Measurements from ENCODE around the gene GJC2.

The GJC2 gene

DNA sequence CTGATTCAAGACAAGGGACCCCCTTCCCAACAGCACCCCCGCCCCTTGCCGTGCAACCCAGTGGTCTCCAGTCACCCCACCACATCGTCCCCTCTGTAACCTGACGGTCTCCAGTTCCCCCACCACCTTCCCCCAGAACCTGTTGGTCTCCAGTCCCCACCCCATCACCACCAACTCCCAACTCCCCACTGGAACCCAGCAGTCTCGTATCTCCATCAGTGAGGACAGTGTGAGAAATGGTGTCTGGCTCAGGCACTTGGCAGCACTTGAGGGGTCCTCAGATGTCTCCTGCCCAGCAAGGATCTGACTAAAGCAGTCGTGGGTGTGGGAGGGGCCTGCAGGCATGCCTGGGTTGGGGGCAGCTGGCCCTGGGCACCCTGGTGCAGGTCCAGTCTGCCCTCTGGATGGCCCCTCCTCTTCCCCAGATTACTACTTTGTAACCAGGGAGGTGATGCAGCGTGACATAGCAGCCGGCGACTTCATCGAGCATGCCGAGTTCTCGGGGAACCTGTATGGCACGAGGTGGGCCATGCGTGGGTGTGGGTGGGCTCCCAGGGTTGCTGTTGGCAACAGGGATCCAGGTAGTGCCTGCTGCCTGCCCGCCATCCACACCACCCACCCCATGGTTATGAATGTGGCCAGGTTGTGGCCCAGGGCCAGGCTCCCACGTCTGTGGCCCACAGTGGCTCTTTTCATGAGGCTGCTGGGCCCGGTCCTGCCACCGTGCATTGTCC is 3.1 kb upstream of the GJC2 start:
- DNase-seq, result no peak

DNA sequence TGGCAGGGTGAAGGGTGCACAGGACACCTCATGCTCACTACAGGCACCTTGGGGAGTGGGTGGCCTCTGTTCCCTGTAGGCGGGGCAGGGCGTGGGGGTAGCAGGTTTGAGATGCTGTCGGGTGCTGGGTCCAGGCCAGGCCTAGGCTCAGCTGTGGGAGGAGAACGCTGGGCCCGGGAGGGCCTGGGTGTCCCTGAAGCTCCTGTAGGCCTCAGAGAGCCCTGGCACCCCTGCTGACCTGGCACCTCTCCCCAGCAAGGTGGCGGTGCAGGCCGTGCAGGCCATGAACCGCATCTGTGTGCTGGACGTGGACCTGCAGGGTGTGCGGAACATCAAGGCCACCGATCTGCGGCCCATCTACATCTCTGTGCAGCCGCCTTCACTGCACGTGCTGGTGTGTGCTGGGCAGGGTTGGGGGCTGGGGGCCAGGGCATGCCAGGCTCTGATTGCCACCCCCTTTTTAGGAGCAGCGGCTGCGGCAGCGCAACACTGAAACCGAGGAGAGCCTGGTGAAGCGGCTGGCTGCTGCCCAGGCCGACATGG is 2.5 kb upstream of the GJC2 start:
- no peak for DNase-seq

DNA sequence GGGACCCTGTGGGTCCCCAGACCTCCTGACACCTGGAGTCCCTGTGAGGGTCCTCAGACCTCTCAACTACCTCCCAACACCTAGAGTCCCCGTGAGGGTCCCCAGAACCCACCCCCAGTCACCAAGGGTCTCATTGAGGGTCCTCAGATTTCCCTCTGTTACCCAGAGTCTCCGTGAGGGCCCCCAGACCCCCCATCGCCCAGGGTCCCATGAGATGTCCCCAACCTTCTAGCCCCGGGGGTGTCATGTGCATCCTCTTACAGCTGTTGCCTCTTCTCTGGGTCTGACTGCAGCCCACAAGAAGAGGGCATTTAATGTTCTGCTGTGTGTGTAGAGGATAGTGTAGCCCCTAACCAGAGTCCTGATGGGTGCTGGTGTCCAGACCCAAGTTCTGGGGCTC is 2.0 kb upstream of the GJC2 start:
- DNase-seq, result no peak

DNA sequence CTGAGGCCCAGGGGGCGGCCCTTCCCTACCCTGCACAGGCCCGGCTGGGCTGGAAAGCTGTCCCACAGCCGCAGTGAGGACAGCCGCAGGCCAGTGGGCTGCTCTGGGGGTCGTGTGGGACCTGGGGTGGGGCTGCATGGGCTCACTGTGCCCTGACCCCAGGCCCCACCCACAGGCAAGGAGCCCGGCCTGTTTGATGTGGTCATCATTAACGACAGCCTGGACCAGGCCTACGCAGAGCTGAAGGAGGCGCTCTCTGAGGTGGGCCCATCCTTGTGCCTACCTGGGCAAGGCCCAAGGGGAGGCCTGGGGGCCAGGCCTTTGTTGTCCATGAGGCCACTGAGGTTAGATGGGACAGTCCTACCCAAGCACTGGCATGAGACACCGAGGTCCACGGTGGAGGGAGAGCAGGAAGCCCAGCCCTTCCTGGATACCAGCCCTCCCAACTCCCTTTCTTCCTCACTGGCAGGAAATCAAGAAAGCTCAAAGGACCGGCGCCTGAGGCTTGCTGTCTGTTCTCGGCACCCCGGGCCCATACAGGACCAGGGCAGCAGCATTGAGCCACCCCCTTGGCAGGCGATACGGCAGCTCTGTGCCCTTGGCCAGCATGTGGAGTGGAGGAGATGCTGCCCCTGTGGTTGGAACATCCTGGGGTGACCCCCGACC is 1.4 kb upstream of the GJC2 start:
- no peak for DNase-seq

DNA sequence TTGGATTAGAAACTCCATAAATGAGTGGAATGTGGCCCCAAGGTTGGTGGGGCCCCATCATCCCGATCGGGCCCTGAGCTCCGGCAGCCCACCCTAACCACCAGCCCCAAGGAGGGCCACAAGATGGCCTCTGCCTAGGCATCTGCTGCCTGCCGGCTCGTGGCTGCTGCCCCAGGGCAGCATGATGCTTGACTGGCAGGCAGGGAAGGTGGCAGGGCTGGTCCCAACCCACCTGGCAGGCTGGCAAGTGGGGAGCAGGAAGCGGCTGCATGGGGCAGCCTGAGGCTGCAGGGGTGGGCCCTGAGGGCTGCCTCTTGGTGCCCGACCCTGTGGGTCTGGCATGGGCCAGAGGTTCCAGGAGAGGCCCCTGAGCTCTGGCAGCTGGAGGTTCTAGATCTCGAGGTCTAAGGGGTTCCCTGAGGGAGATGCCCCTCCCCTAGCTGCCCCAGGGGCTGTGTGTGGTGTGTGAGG is 760 bp upstream of the GJC2 start:
- DNase-seq, result no peak

DNA sequence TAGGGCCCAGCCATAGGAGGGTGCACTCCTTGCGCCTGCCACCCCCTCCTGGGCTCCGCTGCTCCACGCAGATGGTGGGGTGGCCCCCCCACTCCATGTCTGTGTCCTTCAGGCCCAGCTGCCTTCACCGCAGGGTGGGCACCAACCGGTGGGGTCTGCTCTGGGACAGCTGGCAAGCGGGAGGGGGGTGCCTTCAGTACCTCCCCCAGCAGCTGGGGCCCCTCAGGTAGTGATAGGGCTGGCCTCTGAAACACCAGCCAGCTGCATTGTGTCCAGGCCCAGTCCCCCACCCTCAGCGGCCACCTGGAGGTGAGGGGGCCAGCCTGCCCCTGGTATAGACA is 360 bp downstream of the GJC2 start:
- no peak for DNase-seq

DNA sequence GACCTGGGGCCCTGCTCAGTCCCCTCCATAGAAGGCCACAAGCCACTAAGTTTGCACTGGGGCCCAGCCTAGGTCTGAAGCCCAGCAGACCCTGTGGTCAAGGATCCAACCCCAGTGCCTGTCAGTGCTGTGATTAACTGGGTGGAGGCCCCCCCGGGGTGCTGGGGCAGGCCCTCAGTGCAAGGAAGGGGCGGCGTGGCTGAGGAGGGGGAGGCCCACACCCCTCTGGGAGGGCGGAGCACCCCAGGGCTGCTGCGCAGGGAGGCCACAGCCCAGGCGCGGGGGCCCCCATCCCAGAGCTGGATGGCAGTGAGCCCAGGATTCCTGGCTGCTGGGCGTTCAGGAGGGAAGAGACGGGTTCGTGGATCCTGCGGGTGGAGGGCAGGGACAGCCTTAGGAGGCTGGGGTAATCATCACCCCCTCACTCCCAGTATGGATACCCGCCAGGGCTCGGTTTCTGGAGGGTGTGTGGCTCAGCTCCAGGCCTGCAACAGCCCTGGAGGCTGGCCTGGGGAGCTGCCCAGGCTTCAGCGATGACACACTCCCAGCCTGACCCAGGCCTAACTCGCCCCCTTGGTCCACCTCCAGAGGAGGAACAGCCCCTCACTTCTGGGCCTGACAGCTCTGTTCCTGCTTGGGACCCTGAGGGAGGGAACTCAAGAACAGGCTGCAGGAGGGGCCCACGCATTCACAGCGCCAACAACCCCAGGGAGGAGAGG is 890 bp downstream of the GJC2 start:
- no peak for DNase-seq

DNA sequence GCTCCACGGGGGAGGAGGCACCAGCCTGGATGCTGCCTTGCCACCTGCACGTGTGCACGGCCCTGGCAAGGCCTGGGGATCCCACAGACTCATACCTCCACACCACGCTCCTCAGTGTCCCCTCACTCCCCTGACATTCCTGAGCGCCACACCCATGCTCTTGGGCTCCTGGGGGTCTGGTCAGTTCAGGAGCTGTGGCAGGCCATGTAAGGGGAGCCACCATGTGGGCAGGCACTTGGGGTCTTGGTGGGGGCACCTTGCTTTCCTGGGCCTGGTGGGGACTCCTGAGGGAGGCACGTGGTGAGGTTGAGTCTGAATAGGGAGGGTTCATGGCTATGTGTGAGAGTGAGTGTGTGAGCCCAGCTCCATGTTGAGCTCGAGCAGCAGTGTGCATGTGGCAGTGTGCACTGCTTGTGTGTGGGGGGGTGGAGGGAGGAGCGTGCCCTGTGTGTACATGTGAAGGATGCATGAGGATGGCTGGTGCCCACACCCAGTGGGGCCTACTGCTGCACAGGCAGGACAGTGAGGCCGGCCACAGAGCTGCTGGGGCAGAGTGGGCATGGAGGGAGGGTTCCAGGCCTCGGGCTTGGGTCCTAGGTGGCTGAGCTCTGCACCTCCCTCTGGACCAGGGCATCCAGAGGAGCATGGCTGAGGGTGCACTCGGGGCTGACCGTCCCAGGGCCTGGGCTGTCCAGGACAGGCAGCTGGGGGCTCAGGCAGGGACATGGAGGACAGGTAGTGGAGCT is 1.6 kb downstream of the GJC2 start:
- DNase-seq, result no peak

DNA sequence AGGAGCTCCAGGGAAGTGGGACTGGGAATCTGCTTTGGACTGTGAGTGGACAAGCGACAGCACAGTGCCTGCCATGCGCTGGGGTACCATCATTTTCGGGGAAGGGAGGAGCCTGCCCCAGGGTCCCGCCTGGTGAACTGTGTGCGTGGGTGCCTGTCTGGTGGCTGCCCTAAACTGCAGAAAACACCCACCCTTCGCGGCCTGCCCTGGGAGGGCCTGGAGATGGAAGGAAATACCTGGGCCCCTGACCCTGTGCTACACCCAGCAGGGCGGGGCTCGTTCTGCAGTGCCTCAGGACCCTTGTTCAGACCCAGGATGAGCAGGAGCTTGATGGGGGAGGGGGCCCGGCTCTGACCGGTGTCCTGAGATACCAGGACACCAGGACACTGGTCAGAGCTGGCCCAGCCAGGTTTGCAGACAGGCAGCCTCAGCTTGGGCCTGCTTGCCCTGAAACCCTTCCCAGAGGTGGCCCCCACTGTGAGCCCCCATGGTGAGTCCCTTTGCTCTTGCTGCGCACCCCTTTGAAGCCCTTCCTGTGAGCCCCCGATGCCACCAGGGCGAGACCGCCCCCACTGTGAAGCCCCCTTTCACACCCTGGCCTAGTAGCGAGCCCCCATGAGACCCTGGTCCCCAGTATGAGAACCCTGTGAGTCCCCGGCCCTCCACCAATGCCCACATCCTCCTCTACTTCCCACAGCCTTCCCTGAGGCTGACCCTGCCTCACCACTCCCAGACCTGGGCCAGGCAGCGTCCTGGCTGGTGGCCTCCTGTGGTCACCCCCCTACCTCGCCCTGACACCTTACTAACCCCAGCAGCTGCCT is 2.6 kb downstream of the GJC2 start:
- DNase-seq, result no peak

DNA sequence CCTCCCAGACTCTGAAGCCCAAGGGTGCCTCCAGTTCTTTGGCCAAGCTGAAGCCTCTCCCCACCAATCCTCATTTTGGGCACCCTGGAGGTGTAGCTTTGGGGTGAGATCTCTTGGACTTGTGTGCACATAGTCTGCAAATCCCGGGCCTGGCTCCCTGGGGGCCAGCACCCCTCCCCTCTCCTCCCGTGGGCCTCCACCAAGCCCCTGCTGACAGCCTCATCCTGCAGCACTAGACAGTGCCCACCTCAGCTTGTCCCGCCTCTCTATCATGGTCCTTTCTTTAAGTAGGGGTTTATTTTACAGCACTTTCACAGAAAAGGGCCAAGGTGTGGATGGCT is 3.2 kb downstream of the GJC2 start:
- no peak for DNase-seq

DNA sequence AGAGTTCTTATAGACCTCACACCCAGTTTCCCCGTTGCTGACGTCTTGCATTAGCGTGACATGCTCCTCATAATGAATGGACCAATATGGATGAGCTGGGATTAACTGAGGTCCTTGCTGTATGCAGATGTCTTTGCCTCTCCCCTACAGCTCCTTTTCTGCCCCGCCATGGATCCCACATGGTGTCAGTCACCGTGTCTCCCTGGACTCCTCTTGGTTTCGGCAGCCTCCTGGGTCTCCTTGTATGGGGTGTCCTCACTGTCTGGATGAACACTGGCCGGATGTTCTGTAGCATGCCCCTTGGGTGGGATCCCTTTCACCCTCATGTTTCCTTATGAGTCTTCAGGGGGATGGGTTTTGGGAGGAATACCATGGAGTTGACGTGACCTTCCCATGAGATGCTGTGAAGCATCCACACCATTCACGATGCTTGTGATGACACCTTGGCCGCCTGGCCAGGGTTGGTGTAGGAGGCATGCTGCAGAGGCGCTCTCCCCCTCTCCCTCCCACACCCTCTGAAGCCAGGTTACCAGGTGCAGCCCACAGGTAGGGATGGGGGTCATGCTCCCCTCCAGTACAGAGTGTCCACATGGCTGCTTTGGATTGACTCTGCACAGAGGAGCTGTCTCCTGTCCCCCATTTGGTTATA is 4.4 kb downstream of the GJC2 start:
- no peak for DNase-seq

DNA sequence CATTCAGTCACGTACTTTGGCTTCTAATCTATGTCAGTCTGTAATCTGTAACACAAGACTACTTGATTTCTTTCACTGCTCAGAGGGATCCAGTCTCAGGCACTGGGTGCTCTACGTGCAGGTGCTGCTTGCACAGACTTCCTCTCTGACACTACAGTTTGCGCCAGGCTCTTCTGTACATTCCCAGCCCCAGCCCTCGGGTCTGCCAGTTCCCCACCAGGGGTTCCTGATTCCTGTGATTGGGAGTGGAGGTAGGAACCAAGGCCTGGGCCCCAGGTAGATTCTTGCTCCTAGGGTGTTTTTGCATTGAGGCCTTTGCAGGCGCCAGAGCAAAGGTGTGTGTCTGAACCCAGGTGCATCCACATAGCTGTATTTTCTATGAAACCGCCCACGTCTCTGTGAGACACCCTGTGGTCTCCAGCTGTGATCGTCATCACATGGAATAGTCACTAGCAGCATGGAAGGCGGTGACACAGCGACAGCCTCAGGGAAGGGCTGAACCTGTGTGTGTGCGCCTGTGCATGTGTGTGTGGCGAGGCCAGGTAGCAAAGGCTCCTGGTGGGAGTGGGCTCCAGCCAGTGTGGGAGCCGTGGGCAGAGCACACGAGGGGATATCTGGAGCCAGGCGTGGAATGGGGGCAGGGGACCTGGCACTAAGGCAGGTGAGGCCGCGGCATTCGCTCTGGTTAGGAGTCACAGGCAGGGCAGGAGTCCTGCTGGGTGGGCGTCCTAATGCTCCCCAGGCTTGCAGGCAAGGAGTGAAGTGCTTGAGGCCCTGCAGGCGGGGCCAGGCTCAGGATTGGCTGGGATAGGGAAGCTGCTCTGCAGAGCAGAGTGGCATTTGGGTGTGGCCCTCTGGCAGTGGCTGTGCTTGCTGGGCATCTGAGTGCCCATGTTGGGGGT is 5.2 kb downstream of the GJC2 start:
- peak; percentile 12 for DNase-seq

DNA sequence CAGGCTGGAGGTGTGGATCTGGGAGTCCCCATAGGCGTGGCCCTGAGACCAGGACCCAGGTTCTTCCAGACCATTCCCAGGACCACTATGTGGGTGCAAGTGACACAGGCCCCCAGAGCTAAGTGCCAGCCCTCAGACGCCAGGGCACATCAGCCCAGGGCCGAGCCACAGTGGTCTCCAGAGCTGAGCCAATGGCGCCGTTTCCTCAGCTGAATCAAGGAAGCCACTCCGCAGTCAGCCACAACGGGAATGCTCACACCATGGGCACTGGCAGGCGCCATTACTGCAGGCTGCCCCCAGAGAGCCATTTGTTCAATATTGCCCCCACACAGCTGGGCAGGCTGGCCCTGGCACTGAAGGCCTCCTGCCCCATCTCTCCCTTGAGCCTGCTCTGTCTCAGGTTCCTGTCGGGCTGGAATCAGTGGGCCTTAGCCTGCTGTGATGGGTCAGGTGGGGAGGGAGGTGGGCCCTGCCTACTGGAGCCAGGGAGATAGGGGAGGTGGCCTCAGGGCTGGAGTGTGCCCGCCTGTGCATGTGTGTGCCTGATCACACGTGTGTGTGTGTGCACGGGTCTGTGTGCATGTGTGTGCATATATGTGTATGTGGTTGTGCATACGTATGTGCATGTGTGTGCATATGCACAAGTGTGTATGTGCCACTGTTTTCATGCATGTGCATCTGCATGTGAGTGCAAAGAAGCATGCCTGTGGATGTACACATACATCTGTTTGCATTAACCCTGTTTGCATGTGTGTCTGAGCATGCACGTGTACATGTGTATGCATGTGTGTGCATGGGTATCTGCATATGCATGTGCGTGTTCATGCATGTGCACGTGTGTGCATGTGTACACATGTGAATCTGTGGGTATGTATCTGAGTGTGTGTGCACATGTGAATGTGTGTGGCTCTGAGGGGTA is 6.1 kb downstream of the GJC2 start:
- DNase-seq, result no peak

DNA sequence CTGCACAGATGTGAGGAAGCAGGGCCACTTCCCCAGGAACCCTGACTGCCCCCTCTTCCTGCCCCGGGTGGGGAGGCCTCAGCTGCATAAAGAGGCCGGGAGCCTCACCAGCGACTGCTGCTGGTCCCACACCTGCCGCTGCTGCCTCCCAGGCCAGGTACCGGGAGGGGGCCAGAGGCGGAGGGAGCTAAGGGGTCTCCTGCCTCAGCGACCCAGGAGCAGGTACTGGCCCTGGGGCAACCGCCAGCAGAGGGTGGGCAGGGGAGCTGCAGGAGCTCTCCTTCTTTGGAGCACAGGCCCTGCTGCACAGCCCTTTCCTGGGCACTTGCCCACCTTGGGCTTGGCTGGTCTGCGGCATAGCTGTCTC is 6.8 kb downstream of the GJC2 start:
- DNase-seq, result no peak

DNA sequence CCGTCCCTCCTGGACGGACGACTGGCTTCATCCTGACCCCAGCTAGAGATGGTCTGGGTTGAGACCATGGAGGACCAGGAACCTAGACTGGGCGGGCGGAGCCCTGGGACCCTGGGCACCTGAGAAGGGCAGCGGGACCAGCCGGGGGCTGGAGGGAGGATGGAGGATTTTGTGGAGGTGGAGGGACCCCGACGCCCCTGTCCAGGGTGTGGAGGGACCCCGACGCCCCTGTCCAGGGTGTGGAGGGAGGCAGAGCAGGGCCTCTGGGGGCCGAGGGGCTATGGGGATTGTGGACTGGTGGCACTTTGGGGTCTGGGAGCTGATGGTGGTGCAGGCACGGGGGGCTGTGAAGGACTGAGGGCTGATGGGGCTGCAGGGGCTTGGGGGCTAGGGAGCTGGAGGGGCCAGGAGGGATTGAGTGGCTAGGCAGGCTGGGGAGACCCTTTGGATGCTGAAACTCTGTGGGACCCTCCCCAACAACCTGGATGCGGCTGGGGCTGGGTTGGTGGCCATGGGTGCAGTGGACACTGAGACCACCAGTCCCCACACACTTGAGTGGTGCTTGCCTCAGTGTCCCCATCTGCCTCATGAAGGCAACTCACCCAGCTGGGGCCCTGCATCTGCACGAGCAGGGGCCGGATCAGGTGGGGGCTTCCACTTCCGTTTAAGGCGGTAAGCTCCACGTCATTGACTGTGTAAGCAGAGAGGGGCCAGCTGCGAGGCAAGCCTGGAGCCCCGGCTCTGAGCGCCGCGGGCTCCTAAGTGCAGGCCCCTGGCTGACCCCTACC is 7.4 kb downstream of the GJC2 start:
- no peak for DNase-seq

DNA sequence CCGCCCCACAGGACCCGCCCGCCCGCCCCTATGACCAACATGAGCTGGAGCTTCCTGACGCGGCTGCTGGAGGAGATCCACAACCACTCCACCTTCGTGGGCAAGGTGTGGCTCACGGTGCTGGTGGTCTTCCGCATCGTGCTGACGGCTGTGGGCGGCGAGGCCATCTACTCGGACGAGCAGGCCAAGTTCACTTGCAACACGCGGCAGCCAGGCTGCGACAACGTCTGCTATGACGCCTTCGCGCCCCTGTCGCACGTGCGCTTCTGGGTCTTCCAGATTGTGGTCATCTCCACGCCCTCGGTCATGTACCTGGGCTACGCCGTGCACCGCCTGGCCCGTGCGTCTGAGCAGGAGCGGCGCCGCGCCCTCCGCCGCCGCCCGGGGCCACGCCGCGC is 8.0 kb downstream of the GJC2 start:
- no peak for DNase-seq

DNA sequence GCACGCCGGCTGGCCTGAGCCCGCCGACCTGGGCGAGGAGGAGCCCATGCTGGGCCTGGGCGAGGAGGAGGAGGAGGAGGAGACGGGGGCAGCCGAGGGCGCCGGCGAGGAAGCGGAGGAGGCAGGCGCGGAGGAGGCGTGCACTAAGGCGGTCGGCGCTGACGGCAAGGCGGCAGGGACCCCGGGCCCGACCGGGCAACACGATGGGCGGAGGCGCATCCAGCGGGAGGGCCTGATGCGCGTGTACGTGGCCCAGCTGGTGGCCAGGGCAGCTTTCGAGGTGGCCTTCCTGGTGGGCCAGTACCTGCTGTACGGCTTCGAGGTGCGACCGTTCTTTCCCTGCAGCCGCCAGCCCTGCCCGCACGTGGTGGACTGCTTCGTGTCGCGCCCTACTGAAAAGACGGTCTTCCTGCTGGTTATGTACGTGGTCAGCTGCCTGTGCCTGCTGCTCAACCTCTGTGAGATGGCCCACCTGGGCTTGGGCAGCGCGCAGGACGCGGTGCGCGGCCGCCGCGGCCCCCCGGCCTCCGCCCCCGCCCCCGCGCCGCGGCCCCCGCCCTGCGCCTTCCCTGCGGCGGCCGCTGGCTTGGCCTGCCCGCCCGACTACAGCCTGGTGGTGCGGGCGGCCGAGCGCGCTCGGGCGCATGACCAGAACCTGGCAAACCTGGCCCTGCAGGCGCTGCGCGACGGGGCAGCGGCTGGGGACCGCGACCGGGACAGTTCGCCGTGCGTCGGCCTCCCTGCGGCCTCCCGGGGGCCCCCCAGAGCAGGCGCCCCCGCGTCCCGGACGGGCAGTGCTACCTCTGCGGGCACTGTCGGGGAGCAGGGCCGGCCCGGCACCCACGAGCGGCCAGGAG is 8.6 kb downstream of the GJC2 start:
- no peak for DNase-seq

Measured in NCI-H510A (cell line).